Lung (tissue), 12 donors: Measurements from ENCODE around the gene CDC45. TPM values are rescaled to one million over a fixed set of nuclear protein-coding genes. Genes with fewer than 3 reads are reported as not detected.

Experiments used
- ATAC-seq: fragments of 200-7000 bp; cut with Tn5 transposase; one replicate; pipeline ENCODE4 v1.9.1; 2020; ENCODE audit warnings: moderate number of reproducible peaks; ENCODE audit not compliant: insufficient read depth, low FRiP score
- DNase-seq, 3 donors: peaks; one replicate each; pipeline ENCODE4 v3.0.0-alpha.2; 2013 to 2017
- H3K27ac ChIP-seq, 2 donors: one replicate each; pipeline ENCODE4 v1.5.1; 2013; ENCODE audit warnings: mild to moderate bottlenecking in 2 of 2, moderate library complexity in 2 of 2, control low read depth in 1 of 2, inconsistent platforms in 1 of 2, low read depth in 1 of 2, low read length in 1 of 2
- H3K27me3 ChIP-seq, 3 donors: one replicate each; pipeline ENCODE4 v1.5.1; 2013; ENCODE audit warnings: low read length in 2 of 3; ENCODE audit not compliant: control insufficient read depth in 3 of 3, insufficient read depth in 3 of 3
- H3K36me3 ChIP-seq, 4 donors: one replicate each; pipeline ENCODE4 v1.5.1; 2013; ENCODE audit warnings: low read length in 4 of 4, mild to moderate bottlenecking in 1 of 4, moderate library complexity in 1 of 4; ENCODE audit not compliant: control insufficient read depth in 4 of 4, insufficient read depth in 4 of 4
- H3K4me1 ChIP-seq, 5 donors: one replicate each; pipeline ENCODE4 v1.5.1; 2013; ENCODE audit warnings: low read length in 5 of 5, mild to moderate bottlenecking in 2 of 5, moderate library complexity in 1 of 5; ENCODE audit not compliant: control insufficient read depth in 5 of 5, insufficient read depth in 5 of 5
- H3K4me3 ChIP-seq: one replicate; pipeline ENCODE4 v1.5.1; 2013; ENCODE audit warnings: mild to moderate bottlenecking, control low read depth, moderate library complexity
- H3K9ac ChIP-seq, 2 donors: one replicate each; pipeline ENCODE4 v1.5.1; 2013; ENCODE audit warnings: low read length in 2 of 2, control low read depth in 1 of 2; ENCODE audit not compliant: insufficient read depth in 1 of 2
- H3K9me3 ChIP-seq, 4 donors: one replicate each; pipeline ENCODE4 v1.5.1; 2013; ENCODE audit warnings: low read length in 3 of 4, mild to moderate bottlenecking in 1 of 4, moderate library complexity in 1 of 4; ENCODE audit not compliant: control insufficient read depth in 4 of 4, insufficient read depth in 3 of 4
- CTCF ChIP-seq: IDR thresholded peaks from 2 replicates; pipeline ENCODE4 v1.5.1; 2012; ENCODE audit warnings: mild to moderate bottlenecking; ENCODE audit errors: control extremely low read depth, extremely low read depth
- WGBS, 2 donors: extraction: QIAGEN DNeasy Blood & Tissue Kit; methylation state at CpG; one replicate each; pipeline ENCODE4 v1.1.7; 2013; 5-methylcytosine and 5-hydroxymethylcytosine counted together
- polyA plus RNA-seq, 2 donors: library from polyadenylated mRNA; stranded (reverse); fragments of 200-250 nt; gene quantifications; one replicate each; pipeline ENCODE4 v1.2.1, GENCODE V29; 2013
- total RNA-seq, 2 donors: library from RNA; depleted of rRNA in 1 of 2; stranded (reverse); fragments of >200 nt in 1 of 2; gene quantifications; one replicate each; pipeline ENCODE4 v1.2.1, GENCODE V29; 2014 to 2021
- donor health status: control.
- donor health status: control.
- donor health status: Bipolar disorder and iron deficiency.
- donor health status: healthy.
- donor health status: DM: yes; HTN: yes; CAD: no.

CDC45 gene
- total and polyA plus RNA-seq, 4 donors = 2.1 to 6.8 (median 3.1) TPM

DNA sequence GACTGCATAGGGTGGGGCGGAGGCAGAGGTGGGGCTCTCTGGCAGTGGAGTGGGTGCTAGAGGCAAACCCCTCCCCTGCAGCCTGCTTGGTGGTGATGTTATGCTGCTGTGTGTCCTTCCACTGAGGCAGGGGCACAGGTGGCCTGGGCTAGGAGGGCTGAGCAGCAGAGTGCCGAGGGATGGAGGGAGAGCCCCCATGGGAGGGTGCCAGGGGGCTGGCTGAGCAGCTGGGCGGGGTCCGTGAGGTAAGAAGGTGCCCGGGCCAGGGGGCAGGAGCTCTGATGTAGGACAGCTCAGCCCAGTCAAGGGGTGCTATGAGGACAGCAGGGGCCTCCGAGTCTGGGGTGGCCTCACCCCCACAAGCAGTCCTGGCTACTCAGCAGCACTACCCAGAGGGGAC, 40.3 kb downstream of the CDC45 start:
- H3K9ac ChIP-seq = no peak overlapping the region
- TF ChIP-seq CTCF = no peak
- peaks cover 0 to 19% (median 3%) of the 10 kb centered on the region in 5 donors for H3K4me1 ChIP-seq
- peak overlapping the region in 1 of 2 donors; percentile 59 for H3K27ac ChIP-seq
- H3K27me3 ChIP-seq = peaks cover 0 to 10% (median 2%) of the 10 kb centered on the region in 3 donors
- H3K9me3 ChIP-seq = peaks cover 0 to 5% (median 0%) of the 10 kb centered on the region in 4 donors
- DNase-seq = no peak
- H3K4me3 ChIP-seq = no peak overlapping the region
- peaks cover 0 to 6% (median 0%) of the 10 kb centered on the region in 4 donors for H3K36me3 ChIP-seq
- no peak for ATAC-seq
- WGBS, 2 donors = 90 to 91% methylated on average over 6 of the region's 6 CpGs

- no peak for TF ChIP-seq CTCF
- no peak for DNase-seq
- Histone ChIP-seq H3K9me3 (peaks cover 0 to 5% (median 0%) of the 10 kb centered on the region in 4 donors), H3K4me1 (peaks cover 0 to 20% (median 3%) of the 10 kb centered on the region in 5 donors), H3K9ac (no peak overlapping the region), H3K27ac (peak overlapping the region in 1 of 2 donors; percentile 83), H3K27me3 (peaks cover 0 to 11% (median 6%) of the 10 kb centered on the region in 3 donors), H3K4me3 (peak overlapping the region; percentile 66), H3K36me3 (peaks cover 0 to 6% (median 0%) of the 10 kb centered on the region in 4 donors)
- WGBS, 2 donors = 84 to 87% methylated on average over 10 of the region's 10 CpGs
- no peak for ATAC-seq
Measured at GRCh38 chr22:19520566-19521305, 41.0 kb downstream of the CDC45 start.

DNA sequence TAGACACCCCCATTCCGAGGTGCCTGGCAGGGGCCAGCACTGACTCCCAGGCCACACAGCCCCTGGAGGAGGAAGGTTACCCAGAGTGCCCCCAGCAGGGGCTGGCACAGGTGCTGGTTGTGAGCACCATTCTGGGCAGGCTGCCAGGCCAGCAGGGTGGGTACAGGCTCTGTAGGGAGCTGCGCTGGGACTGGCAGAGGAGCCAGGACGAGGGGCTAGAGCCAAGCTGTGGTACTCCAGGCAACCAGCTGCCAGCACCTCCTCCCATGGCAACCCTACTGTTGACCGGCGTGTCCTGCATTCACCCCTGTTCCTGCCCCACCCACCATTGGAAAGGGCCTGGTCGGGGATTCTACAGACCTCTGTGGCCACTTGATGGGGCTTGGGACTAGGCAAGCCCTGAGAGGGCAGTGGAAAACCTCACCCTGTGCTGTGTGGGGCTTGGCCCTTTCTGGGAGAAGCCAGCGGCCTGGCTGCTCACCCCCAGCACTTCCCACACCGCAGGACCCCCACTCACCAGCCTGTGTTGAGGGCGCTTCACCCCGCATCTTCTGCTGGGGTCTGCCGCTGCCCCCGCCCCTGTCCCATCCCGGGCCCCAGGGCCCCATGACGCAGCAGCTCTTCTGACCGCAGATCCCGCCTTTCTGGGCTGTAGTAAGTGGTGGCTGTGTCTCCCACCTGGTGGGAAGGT, 42.6 kb downstream of the CDC45 start:
- peaks cover 0 to 11% (median 6%) of the 10 kb centered on the region in 3 donors for H3K27me3 ChIP-seq

More for the DNA sequence above, 42.6 kb downstream of the CDC45 start:
- 52 to 54% methylated on average over 12 to 16 of the region's 16 CpGs for WGBS, 2 donors
- H3K27ac ChIP-seq = peak overlapping the region; percentile 61 to 83
- peak overlapping the region; percentile 66 for H3K4me3 ChIP-seq
- DNase-seq (peak in 1 of 3 donors; percentile 22), ATAC-seq (no peak)
- peaks cover 0 to 6% (median 0%) of the 10 kb centered on the region in 4 donors for H3K36me3 ChIP-seq
- no peak overlapping the region for H3K9ac ChIP-seq
- H3K4me1 ChIP-seq = peaks cover 0 to 24% (median 10%) of the 10 kb centered on the region in 5 donors
- TF ChIP-seq CTCF = no peak
- peaks cover 0 to 5% (median 0%) of the 10 kb centered on the region in 4 donors for H3K9me3 ChIP-seq
